Liver (tissue), 9 donors: ENCODE measurements around the gene OTX2. TPM values are rescaled to one million over a fixed set of nuclear protein-coding genes. Genes with fewer than 3 reads are reported as not detected.

Experiments used
- DNase-seq: peaks from one replicate; pipeline ENCODE4 v3.0.0-alpha.2; 2017; ENCODE audit warnings: low spot score
- H3K27ac ChIP-seq, 2 donors: one replicate each; pipeline ENCODE4 v1.7.0; 2013; ENCODE audit warnings: inconsistent platforms in 2 of 2, low read length in 2 of 2, control low read depth in 1 of 2, low read depth in 1 of 2, mild to moderate bottlenecking in 1 of 2
- H3K27me3 ChIP-seq, 4 donors: one replicate each; pipeline versions ENCODE4 v1.6.1 to v1.7.0; 2013; ENCODE audit warnings: low read length in 3 of 4, inconsistent platforms in 1 of 4, mild to moderate bottlenecking in 1 of 4, moderate library complexity in 1 of 4; ENCODE audit not compliant: control insufficient read depth in 4 of 4, insufficient read depth in 4 of 4
- H3K36me3 ChIP-seq, 4 donors: one replicate each; pipeline versions ENCODE4 v1.6.1 to v1.7.0; 2013; ENCODE audit warnings: low read length in 3 of 4, mild to moderate bottlenecking in 3 of 4, low read depth in 1 of 4, moderate library complexity in 1 of 4; ENCODE audit not compliant: control insufficient read depth in 4 of 4, insufficient read depth in 3 of 4
- H3K4me1 ChIP-seq, 4 donors: one replicate each; pipeline versions ENCODE4 v1.6.1 to v1.7.0; 2013; ENCODE audit warnings: low read length in 3 of 4, mild to moderate bottlenecking in 3 of 4, moderate library complexity in 1 of 4; ENCODE audit not compliant: control insufficient read depth in 4 of 4, insufficient read depth in 4 of 4
- H3K4me3 ChIP-seq, 3 donors: one replicate each; pipeline versions ENCODE4 v1.6.1 to v1.7.0; 2013; ENCODE audit warnings: low read length in 3 of 3, control low read depth in 1 of 3, low read depth in 1 of 3, mild to moderate bottlenecking in 1 of 3
- H3K9ac ChIP-seq, 2 donors: one replicate each; pipeline ENCODE4 v1.7.0; 2013; ENCODE audit warnings: low read length in 2 of 2, mild to moderate bottlenecking in 2 of 2, moderate library complexity in 2 of 2, control low read depth in 1 of 2, low read depth in 1 of 2
- H3K9me3 ChIP-seq, 4 donors: one replicate each; pipeline versions ENCODE4 v1.6.1 to v1.7.0; 2013; ENCODE audit warnings: low read length in 3 of 4; ENCODE audit not compliant: control insufficient read depth in 4 of 4
- EGR1 ChIP-seq, 2 donors: IDR thresholded peaks; 2 replicates each; pipeline ENCODE4 v1.6.1; 2016 to 2018; ENCODE audit warnings: antibody characterized with exemption in 2 of 2, low read depth in 2 of 2
- FOXA2 ChIP-seq: IDR thresholded peaks from 2 replicates; pipeline ENCODE4 v1.6.1; 2016; ENCODE audit warnings: antibody characterized with exemption
- GABPA ChIP-seq, 2 donors: IDR thresholded peaks in 1 of 2; conservative IDR thresholded peaks in 1 of 2; 2 replicates each; pipeline ENCODE4 v1.6.1; 2016; ENCODE audit warnings: antibody characterized with exemption in 2 of 2, mild to moderate bottlenecking in 1 of 2, moderate library complexity in 1 of 2
- HNF4A ChIP-seq, 2 donors: conservative IDR thresholded peaks; 2 replicates each; pipeline ENCODE4 v1.6.1; 2016; ENCODE audit warnings: antibody characterized with exemption in 2 of 2, mild to moderate bottlenecking in 2 of 2
- HNF4G ChIP-seq: IDR thresholded peaks from 2 replicates; pipeline ENCODE4 v1.6.1; 2016; ENCODE audit warnings: antibody characterized with exemption
- JUND ChIP-seq, 2 donors: IDR thresholded peaks; 2 replicates each; pipeline ENCODE4 v1.6.1; 2016; ENCODE audit warnings: antibody characterized with exemption in 2 of 2
- NR2F2 ChIP-seq: IDR thresholded peaks from 2 replicates; pipeline ENCODE4 v1.6.1; 2016; ENCODE audit warnings: antibody characterized with exemption
- RAD21 ChIP-seq, 2 donors: IDR thresholded peaks; 2 replicates each; pipeline ENCODE4 v1.6.1; 2016; ENCODE audit warnings: antibody characterized with exemption in 2 of 2, mild to moderate bottlenecking in 2 of 2
- RXRA ChIP-seq, 2 donors: IDR thresholded peaks; 2 replicates each; pipeline ENCODE4 v1.6.1; 2017 to 2018; ENCODE audit warnings: antibody characterized with exemption in 2 of 2, mild to moderate bottlenecking in 1 of 2
- SP1 ChIP-seq: IDR thresholded peaks from 2 replicates; pipeline ENCODE4 v1.6.1; 2018; ENCODE audit warnings: antibody characterized with exemption, mild to moderate bottlenecking
- TAF1 ChIP-seq: conservative IDR thresholded peaks from 2 replicates; pipeline ENCODE4 v1.6.1; 2016; ENCODE audit warnings: antibody characterized with exemption, mild to moderate bottlenecking
- YY1 ChIP-seq: IDR thresholded peaks from 2 replicates; pipeline ENCODE4 v1.6.1; 2016; ENCODE audit warnings: antibody characterized with exemption, mild to moderate bottlenecking
- WGBS: extraction: QIAGEN DNeasy Blood & Tissue Kit; methylation state at CpG from one replicate; pipeline ENCODE4 v1.1.7; 2013; 5-methylcytosine and 5-hydroxymethylcytosine counted together
- polyA plus RNA-seq, 2 donors: library from polyadenylated mRNA; stranded (reverse) in 1 of 2; unstranded in 1 of 2; fragments of 200-250 nt in 1 of 2; fragments of >200 nt in 1 of 2; fragmentation: Nextera tagmentation in 1 of 2; extraction: Ambion mirVana in 1 of 2; gene quantifications; one replicate each; pipeline versions ENCODE4 v1.2.1 to v1.2.3, GENCODE V29; 2013 to 2015
- total RNA-seq, 2 donors: library from RNA; depleted of rRNA; stranded (reverse); fragments of >200 nt; gene quantifications; one replicate each; pipeline ENCODE4 v1.2.3, GENCODE V29; 2014
- TF ChIP-seq, protein P1 (sequence below): IDR thresholded peaks from 2 replicates; pipeline ENCODE4 v1.6.1; 2016; ENCODE audit warnings: antibody characterized with exemption, mild to moderate bottlenecking
- TF ChIP-seq, protein P2 (sequence below): IDR thresholded peaks from 2 replicates; pipeline ENCODE4 v1.6.1; 2016; ENCODE audit warnings: antibody characterized with exemption
- TF ChIP-seq, protein P3 (sequence below): IDR thresholded peaks from 2 replicates; pipeline ENCODE4 v1.6.1; 2016; ENCODE audit warnings: antibody characterized with exemption
- TF ChIP-seq, protein P4 (sequence below): IDR thresholded peaks from 2 replicates; pipeline ENCODE4 v1.6.1; 2016; ENCODE audit warnings: antibody characterized with exemption
- donor health status: healthy.
- donor health status: healthy.
- donor health status: healthy.
- donor health status: healthy.
- donor health status: healthy.

Gene OTX2
- total and polyA plus RNA-seq, 4 donors, result not detected

DNA sequence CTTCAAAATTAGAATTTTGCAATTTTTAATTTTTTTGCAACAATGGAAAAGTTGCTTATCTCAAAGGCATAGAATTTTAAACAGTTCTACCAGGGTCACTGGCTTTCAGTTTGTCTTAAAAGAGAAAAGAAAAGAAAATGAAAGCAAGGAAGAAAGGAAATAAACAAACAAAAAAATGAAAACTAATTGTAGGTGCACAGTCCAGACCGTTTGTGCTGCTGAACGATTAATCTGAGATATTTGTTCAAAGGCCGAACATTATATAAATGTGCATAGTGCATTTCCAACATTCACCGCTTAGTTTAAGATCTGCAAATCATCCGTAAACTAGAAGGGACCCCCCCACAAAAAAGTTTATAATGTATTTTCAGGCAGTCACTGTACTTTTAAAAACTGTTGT, 5.5 kb upstream of the OTX2 start:
- DNase-seq, result no peak
- peaks cover 11 to 29% (median 20%) of the 10 kb centered on the region in 4 donors for H3K27me3 ChIP-seq
- no peak overlapping the region for H3K9ac ChIP-seq
- no peaks in the 10 kb centered on the region for H3K9me3 ChIP-seq
- H3K36me3 ChIP-seq, result no peaks in the 10 kb centered on the region
- no peak overlapping the region for H3K4me3 ChIP-seq
- TF ChIP-seq JUND (IDR thresholded peaks at IDR 0.05) (no peak), RAD21 (IDR thresholded peaks at IDR 0.05) (no peak), NR2F2 (no peak), RXRA (IDR thresholded peaks at IDR 0.05) (no peak), FOXA2 (no peak), HNF4A (conservative IDR thresholded peaks at IDR 0.05) (no peak), YY1 (no peak), TAF1 (no peak), SP1 (no peak)
- TF ChIP-seq, protein P1, sequence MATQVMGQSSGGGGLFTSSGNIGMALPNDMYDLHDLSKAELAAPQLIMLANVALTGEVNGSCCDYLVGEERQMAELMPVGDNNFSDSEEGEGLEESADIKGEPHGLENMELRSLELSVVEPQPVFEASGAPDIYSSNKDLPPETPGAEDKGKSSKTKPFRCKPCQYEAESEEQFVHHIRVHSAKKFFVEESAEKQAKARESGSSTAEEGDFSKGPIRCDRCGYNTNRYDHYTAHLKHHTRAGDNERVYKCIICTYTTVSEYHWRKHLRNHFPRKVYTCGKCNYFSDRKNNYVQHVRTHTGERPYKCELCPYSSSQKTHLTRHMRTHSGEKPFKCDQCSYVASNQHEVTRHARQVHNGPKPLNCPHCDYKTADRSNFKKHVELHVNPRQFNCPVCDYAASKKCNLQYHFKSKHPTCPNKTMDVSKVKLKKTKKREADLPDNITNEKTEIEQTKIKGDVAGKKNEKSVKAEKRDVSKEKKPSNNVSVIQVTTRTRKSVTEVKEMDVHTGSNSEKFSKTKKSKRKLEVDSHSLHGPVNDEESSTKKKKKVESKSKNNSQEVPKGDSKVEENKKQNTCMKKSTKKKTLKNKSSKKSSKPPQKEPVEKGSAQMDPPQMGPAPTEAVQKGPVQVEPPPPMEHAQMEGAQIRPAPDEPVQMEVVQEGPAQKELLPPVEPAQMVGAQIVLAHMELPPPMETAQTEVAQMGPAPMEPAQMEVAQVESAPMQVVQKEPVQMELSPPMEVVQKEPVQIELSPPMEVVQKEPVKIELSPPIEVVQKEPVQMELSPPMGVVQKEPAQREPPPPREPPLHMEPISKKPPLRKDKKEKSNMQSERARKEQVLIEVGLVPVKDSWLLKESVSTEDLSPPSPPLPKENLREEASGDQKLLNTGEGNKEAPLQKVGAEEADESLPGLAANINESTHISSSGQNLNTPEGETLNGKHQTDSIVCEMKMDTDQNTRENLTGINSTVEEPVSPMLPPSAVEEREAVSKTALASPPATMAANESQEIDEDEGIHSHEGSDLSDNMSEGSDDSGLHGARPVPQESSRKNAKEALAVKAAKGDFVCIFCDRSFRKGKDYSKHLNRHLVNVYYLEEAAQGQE, result no peak
- TF ChIP-seq, protein P2, sequence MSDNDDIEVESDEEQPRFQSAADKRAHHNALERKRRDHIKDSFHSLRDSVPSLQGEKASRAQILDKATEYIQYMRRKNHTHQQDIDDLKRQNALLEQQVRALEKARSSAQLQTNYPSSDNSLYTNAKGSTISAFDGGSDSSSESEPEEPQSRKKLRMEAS, result no peak
- 12% methylated on average over 5 of the region's 5 CpGs for WGBS
- peaks cover 0 to 6% (median 5%) of the 10 kb centered on the region in 4 donors for H3K4me1 ChIP-seq
- H3K27ac ChIP-seq, result no peak overlapping the region

DNA sequence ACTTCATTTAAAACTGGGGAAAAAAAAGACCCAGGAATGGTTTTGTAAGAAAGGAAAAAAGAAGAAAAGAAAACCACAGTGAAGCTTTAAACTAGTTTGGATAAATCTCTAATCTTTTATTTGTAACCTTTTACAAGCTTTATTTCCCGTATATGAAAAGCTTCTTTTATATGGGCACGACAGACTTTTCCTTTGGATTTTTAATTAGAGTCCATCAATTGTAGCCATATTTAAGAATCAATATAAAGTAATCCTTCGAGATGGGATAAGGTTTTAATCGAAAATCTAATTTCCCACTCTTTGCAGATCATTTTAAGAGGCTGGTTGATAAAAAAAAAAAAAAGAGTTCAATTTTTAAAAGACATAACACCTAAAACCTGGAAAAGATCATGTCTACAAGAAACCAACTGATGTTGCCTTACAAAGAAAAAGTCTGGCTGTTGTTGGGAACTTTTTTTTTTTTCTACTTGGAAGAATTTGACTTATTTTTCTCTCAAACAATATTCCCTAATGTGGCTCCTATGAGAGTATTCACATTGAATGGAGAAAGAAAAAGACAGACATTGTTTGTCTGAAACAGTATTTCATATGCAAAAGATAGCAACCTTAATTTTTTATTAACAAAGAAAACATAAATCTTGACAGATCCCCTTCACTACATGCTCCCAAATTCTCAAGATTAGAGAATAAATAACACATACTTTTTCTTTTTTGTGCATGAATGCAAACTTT, 4.9 kb upstream of the OTX2 start:
- H3K27ac ChIP-seq, result no peak overlapping the region
- H3K36me3 ChIP-seq, result no peaks in the 10 kb centered on the region
- H3K4me3 ChIP-seq, result no peak overlapping the region
- no peak for DNase-seq
- peaks cover 0 to 6% (median 5%) of the 10 kb centered on the region in 4 donors for H3K4me1 ChIP-seq
- H3K9ac ChIP-seq, result no peak overlapping the region
- peaks cover 14 to 30% (median 19%) of the 10 kb centered on the region in 4 donors for H3K27me3 ChIP-seq
- no peaks in the 10 kb centered on the region for H3K9me3 ChIP-seq
- WGBS, result 7% methylated on average over 4 of the region's 4 CpGs
- TF ChIP-seq JUND (IDR thresholded peaks at IDR 0.05) (no peak), SP1 (no peak), EGR1 (IDR thresholded peaks at IDR 0.05; ENCODE audit: low read depth in 2 of 2) (no peak), HNF4G (no peak), HNF4A (conservative IDR thresholded peaks at IDR 0.05) (no peak), NR2F2 (no peak), RXRA (IDR thresholded peaks at IDR 0.05) (no peak), GABPA (IDR thresholded peaks at IDR 0.05 in 1 of 2, conservative IDR thresholded peaks at IDR 0.05 in 1 of 2) (no peak)
- TF ChIP-seq, protein P3, sequence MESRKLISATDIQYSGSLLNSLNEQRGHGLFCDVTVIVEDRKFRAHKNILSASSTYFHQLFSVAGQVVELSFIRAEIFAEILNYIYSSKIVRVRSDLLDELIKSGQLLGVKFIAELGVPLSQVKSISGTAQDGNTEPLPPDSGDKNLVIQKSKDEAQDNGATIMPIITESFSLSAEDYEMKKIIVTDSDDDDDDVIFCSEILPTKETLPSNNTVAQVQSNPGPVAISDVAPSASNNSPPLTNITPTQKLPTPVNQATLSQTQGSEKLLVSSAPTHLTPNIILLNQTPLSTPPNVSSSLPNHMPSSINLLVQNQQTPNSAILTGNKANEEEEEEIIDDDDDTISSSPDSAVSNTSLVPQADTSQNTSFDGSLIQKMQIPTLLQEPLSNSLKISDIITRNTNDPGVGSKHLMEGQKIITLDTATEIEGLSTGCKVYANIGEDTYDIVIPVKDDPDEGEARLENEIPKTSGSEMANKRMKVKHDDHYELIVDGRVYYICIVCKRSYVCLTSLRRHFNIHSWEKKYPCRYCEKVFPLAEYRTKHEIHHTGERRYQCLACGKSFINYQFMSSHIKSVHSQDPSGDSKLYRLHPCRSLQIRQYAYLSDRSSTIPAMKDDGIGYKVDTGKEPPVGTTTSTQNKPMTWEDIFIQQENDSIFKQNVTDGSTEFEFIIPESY, result no peak
- TF ChIP-seq, protein P1, result no peak
- TF ChIP-seq, protein P4, sequence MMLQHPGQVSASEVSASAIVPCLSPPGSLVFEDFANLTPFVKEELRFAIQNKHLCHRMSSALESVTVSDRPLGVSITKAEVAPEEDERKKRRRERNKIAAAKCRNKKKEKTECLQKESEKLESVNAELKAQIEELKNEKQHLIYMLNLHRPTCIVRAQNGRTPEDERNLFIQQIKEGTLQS, result no peak
